DOHH2 (cell line): ENCODE data around the gene SPOCK1.

Source experiments
- EZH2phosphoT487 ChIP-seq: fragments of 200-600 bp; sonication (generic); IDR thresholded peaks from 2 replicates; pipeline ENCODE4 v1.6.1; 2017; ENCODE audit warnings: borderline replicate concordance, mild to moderate bottlenecking, antibody characterized with exemption, low read length, moderate library complexity, mixed read lengths
- TF ChIP-seq, protein P1 (sequence below): fragments of 200-600 bp; sonication (generic); IDR thresholded peaks from one replicate; pipeline ENCODE4 v1.5.1; 2014; ENCODE audit warnings: antibody characterized with exemption, mild to moderate bottlenecking, low read depth, low read length; ENCODE audit not compliant: poor library complexity, severe bottlenecking

- TF ChIP-seq, protein P1, sequence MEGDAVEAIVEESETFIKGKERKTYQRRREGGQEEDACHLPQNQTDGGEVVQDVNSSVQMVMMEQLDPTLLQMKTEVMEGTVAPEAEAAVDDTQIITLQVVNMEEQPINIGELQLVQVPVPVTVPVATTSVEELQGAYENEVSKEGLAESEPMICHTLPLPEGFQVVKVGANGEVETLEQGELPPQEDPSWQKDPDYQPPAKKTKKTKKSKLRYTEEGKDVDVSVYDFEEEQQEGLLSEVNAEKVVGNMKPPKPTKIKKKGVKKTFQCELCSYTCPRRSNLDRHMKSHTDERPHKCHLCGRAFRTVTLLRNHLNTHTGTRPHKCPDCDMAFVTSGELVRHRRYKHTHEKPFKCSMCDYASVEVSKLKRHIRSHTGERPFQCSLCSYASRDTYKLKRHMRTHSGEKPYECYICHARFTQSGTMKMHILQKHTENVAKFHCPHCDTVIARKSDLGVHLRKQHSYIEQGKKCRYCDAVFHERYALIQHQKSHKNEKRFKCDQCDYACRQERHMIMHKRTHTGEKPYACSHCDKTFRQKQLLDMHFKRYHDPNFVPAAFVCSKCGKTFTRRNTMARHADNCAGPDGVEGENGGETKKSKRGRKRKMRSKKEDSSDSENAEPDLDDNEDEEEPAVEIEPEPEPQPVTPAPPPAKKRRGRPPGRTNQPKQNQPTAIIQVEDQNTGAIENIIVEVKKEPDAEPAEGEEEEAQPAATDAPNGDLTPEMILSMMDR = no peak
- no peak for TF ChIP-seq EZH2phosphoT487
Measured at GRCh38 chr5:137470111-137470920, 28.8 kb downstream of the SPOCK1 start.
